Right lobe of liver (tissue), 4 donors: ENCODE results near the gene RPS26.
"Not testable (repeated sequence)": the region's sequence is repeated elsewhere in the genome, so short reads cannot be mapped to it uniquely, and the experiment has no call there.

Source experiments
- CTCF ChIP-seq, 4 donors: fragments of 200-600 bp in 3 of 4; fragments of 450-650 bp in 1 of 4; IDR thresholded peaks; one replicate each; pipeline versions ENCODE4 v1.5.1 to v1.8.0; 2016 to 2022; ENCODE audit warnings: antibody characterized with exemption in 4 of 4, mild to moderate bottlenecking in 2 of 4
- POLR2A ChIP-seq: fragments of 450-650 bp; IDR thresholded peaks from one replicate; pipeline ENCODE4 v1.6.1; 2017; ENCODE audit warnings: antibody characterized with exemption, mild to moderate bottlenecking
- donor health status: DM: no; HTN: no; CAD: no.
- donor health status: DM: no; HTN: no; CAD: no.
- donor health status: DM: no; HTN: yes; CAD: no.

DNA sequence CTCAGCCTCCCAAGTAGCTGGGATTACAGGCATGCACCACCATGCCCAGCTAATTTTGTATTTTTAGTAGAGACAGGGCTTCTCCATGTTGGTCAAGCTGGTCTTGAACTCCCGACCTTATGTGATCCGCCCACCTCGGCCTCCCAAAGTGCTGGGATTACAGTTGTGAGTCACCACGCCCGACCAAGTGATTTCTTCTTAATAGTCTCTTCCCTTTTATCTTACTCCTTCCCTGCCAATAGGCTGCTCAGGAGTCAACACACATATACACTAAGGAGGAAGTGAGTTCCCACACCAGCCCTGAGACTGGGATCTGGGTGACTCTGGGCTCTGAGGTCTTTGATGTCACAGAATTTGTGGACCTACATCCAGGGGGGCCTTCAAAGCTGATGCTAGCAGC is 38.3 kb upstream of the RPS26 start:
- TF ChIP-seq CTCF (IDR thresholded peaks at IDR 0.05); POLR2A: not testable (repeated sequence)
